Liver (tissue), 9 donors: Measurements from ENCODE around the gene SMPD2. TPM values are rescaled to one million over a fixed set of nuclear protein-coding genes. Genes with fewer than 3 reads are reported as not detected.

Source experiments
- DNase-seq: peaks from one replicate; pipeline ENCODE4 v3.0.0-alpha.2; 2017; ENCODE audit warnings: low spot score
- H3K27ac ChIP-seq, 2 donors: one replicate each; pipeline ENCODE4 v1.7.0; 2013; ENCODE audit warnings: inconsistent platforms in 2 of 2, low read length in 2 of 2, control low read depth in 1 of 2, low read depth in 1 of 2, mild to moderate bottlenecking in 1 of 2
- H3K27me3 ChIP-seq, 4 donors: one replicate each; pipeline versions ENCODE4 v1.6.1 to v1.7.0; 2013; ENCODE audit warnings: low read length in 3 of 4, inconsistent platforms in 1 of 4, mild to moderate bottlenecking in 1 of 4, moderate library complexity in 1 of 4; ENCODE audit not compliant: control insufficient read depth in 4 of 4, insufficient read depth in 4 of 4
- H3K36me3 ChIP-seq, 4 donors: one replicate each; pipeline versions ENCODE4 v1.6.1 to v1.7.0; 2013; ENCODE audit warnings: low read length in 3 of 4, mild to moderate bottlenecking in 3 of 4, low read depth in 1 of 4, moderate library complexity in 1 of 4; ENCODE audit not compliant: control insufficient read depth in 4 of 4, insufficient read depth in 3 of 4
- H3K4me1 ChIP-seq, 4 donors: one replicate each; pipeline versions ENCODE4 v1.6.1 to v1.7.0; 2013; ENCODE audit warnings: low read length in 3 of 4, mild to moderate bottlenecking in 3 of 4, moderate library complexity in 1 of 4; ENCODE audit not compliant: control insufficient read depth in 4 of 4, insufficient read depth in 4 of 4
- H3K4me3 ChIP-seq, 3 donors: one replicate each; pipeline versions ENCODE4 v1.6.1 to v1.7.0; 2013; ENCODE audit warnings: low read length in 3 of 3, control low read depth in 1 of 3, low read depth in 1 of 3, mild to moderate bottlenecking in 1 of 3
- H3K9ac ChIP-seq, 2 donors: one replicate each; pipeline ENCODE4 v1.7.0; 2013; ENCODE audit warnings: low read length in 2 of 2, mild to moderate bottlenecking in 2 of 2, moderate library complexity in 2 of 2, control low read depth in 1 of 2, low read depth in 1 of 2
- H3K9me3 ChIP-seq, 4 donors: one replicate each; pipeline versions ENCODE4 v1.6.1 to v1.7.0; 2013; ENCODE audit warnings: low read length in 3 of 4; ENCODE audit not compliant: control insufficient read depth in 4 of 4
- CTCF ChIP-seq: fragments of 150-350 bp; IDR thresholded peaks from 2 replicates; pipeline ENCODE4 v1.5.1; 2017; ENCODE audit warnings: improper control_type of control experiment, low read depth, low read length; ENCODE audit not compliant: missing input control
- FOXA1 ChIP-seq: IDR thresholded peaks from 2 replicates; pipeline ENCODE4 v1.6.1; 2016; ENCODE audit warnings: antibody characterized with exemption
- FOXA2 ChIP-seq: IDR thresholded peaks from 2 replicates; pipeline ENCODE4 v1.6.1; 2016; ENCODE audit warnings: antibody characterized with exemption
- GABPA ChIP-seq, 2 donors: IDR thresholded peaks in 1 of 2; conservative IDR thresholded peaks in 1 of 2; 2 replicates each; pipeline ENCODE4 v1.6.1; 2016; ENCODE audit warnings: antibody characterized with exemption in 2 of 2, mild to moderate bottlenecking in 1 of 2, moderate library complexity in 1 of 2
- HNF4A ChIP-seq, 2 donors: conservative IDR thresholded peaks; 2 replicates each; pipeline ENCODE4 v1.6.1; 2016; ENCODE audit warnings: antibody characterized with exemption in 2 of 2, mild to moderate bottlenecking in 2 of 2
- HNF4G ChIP-seq: IDR thresholded peaks from 2 replicates; pipeline ENCODE4 v1.6.1; 2016; ENCODE audit warnings: antibody characterized with exemption
- JUND ChIP-seq, 2 donors: IDR thresholded peaks; 2 replicates each; pipeline ENCODE4 v1.6.1; 2016; ENCODE audit warnings: antibody characterized with exemption in 2 of 2
- MAX ChIP-seq: IDR thresholded peaks from 2 replicates; pipeline ENCODE4 v1.6.1; 2016; ENCODE audit warnings: antibody characterized with exemption
- NR2F2 ChIP-seq: IDR thresholded peaks from 2 replicates; pipeline ENCODE4 v1.6.1; 2016; ENCODE audit warnings: antibody characterized with exemption
- REST ChIP-seq: IDR thresholded peaks from 2 replicates; pipeline ENCODE4 v1.6.1; 2016; ENCODE audit warnings: antibody characterized with exemption, mild to moderate bottlenecking
- RXRA ChIP-seq, 2 donors: IDR thresholded peaks; 2 replicates each; pipeline ENCODE4 v1.6.1; 2017 to 2018; ENCODE audit warnings: antibody characterized with exemption in 2 of 2, mild to moderate bottlenecking in 1 of 2
- SP1 ChIP-seq: IDR thresholded peaks from 2 replicates; pipeline ENCODE4 v1.6.1; 2018; ENCODE audit warnings: antibody characterized with exemption, mild to moderate bottlenecking
- TAF1 ChIP-seq: conservative IDR thresholded peaks from 2 replicates; pipeline ENCODE4 v1.6.1; 2016; ENCODE audit warnings: antibody characterized with exemption, mild to moderate bottlenecking
- YY1 ChIP-seq: IDR thresholded peaks from 2 replicates; pipeline ENCODE4 v1.6.1; 2016; ENCODE audit warnings: antibody characterized with exemption, mild to moderate bottlenecking
- ZBTB33 ChIP-seq: IDR thresholded peaks from 2 replicates; pipeline ENCODE4 v1.6.1; 2016; ENCODE audit warnings: antibody characterized with exemption
- WGBS: extraction: QIAGEN DNeasy Blood & Tissue Kit; methylation state at CpG from one replicate; pipeline ENCODE4 v1.1.7; 2013; 5-methylcytosine and 5-hydroxymethylcytosine counted together
- polyA plus RNA-seq, 2 donors: library from polyadenylated mRNA; stranded (reverse) in 1 of 2; unstranded in 1 of 2; fragments of 200-250 nt in 1 of 2; fragments of >200 nt in 1 of 2; fragmentation: Nextera tagmentation in 1 of 2; extraction: Ambion mirVana in 1 of 2; gene quantifications; one replicate each; pipeline versions ENCODE4 v1.2.1 to v1.2.3, GENCODE V29; 2013 to 2015
- total RNA-seq, 2 donors: library from RNA; depleted of rRNA; stranded (reverse); fragments of >200 nt; gene quantifications; one replicate each; pipeline ENCODE4 v1.2.3, GENCODE V29; 2014
- donor health status: healthy.
- donor health status: healthy.
- donor health status: healthy.
- donor health status: healthy.
- donor health status: healthy.

The SMPD2 gene
- total and polyA plus RNA-seq, 4 donors: 3.3 to 5.1 (median 4.2) TPM

GRCh38 chr6:109488001-109488400, 47.5 kb downstream of the SMPD2 start:
- Histone ChIP-seq H3K4me1 (peaks cover 0 to 3% (median under 1%) of the 10 kb centered on the region in 4 donors), H3K36me3 (no peaks in the 10 kb centered on the region), H3K27ac (no peak overlapping the region), H3K9me3 (no peaks in the 10 kb centered on the region), H3K4me3 (no peak overlapping the region), H3K27me3 (no peaks in the 10 kb centered on the region), H3K9ac (no peak overlapping the region)
- DNase-seq: no peak
- TF ChIP-seq JUND (IDR thresholded peaks at IDR 0.05): no peak
- TF ChIP-seq NR2F2: no peak
- no peak for TF ChIP-seq YY1
- no peak for TF ChIP-seq ZBTB33
- TF ChIP-seq HNF4A (conservative IDR thresholded peaks at IDR 0.05): no peak
- TF ChIP-seq FOXA1: no peak
- TF ChIP-seq MAX: no peak
- TF ChIP-seq GABPA (IDR thresholded peaks at IDR 0.05 in 1 of 2, conservative IDR thresholded peaks at IDR 0.05 in 1 of 2): no peak
- no peak for TF ChIP-seq TAF1
- TF ChIP-seq CTCF: no peak
- TF ChIP-seq HNF4G: no peak

GRCh38 chr6:109490713-109491112, 50.2 kb downstream of the SMPD2 start:
- WGBS: 68% methylated on average over 2 of the region's 2 CpGs
- Histone ChIP-seq H3K36me3 (no peaks in the 10 kb centered on the region), H3K9me3 (no peaks in the 10 kb centered on the region), H3K4me3 (no peak overlapping the region), H3K27ac (no peak overlapping the region), H3K4me1 (peaks cover 0 to 1% (median 0%) of the 10 kb centered on the region in 4 donors), H3K27me3 (no peaks in the 10 kb centered on the region), H3K9ac (no peak overlapping the region)
- no peak for DNase-seq
- TF ChIP-seq FOXA1: no peak
- TF ChIP-seq TAF1: no peak
- TF ChIP-seq CTCF: no peak
- TF ChIP-seq JUND (IDR thresholded peaks at IDR 0.05): no peak
- no peak for TF ChIP-seq YY1
- no peak for TF ChIP-seq NR2F2
- TF ChIP-seq HNF4G: no peak
- no peak for TF ChIP-seq ZBTB33
- no peak for TF ChIP-seq GABPA (IDR thresholded peaks at IDR 0.05 in 1 of 2, conservative IDR thresholded peaks at IDR 0.05 in 1 of 2)
- no peak for TF ChIP-seq SP1
- TF ChIP-seq FOXA2: no peak
- no peak for TF ChIP-seq HNF4A (conservative IDR thresholded peaks at IDR 0.05)
- no peak for TF ChIP-seq REST
- TF ChIP-seq RXRA (IDR thresholded peaks at IDR 0.05): no peak
- TF ChIP-seq MAX: no peak
